Activated CD8-positive, alpha-beta memory T cell treated with anti-CD3 and anti-CD28 coated beads for 36 hours (primary cell): ENCODE measurements around the gene OR6C74. TPM values are rescaled to one million over a fixed set of nuclear protein-coding genes. Genes with fewer than 3 reads are reported as not detected.

ENCODE experiments used
- CTCF ChIA-PET: fragments of 350-600 bp; sonication (Branson Sonifier 250); formaldehyde crosslinking; loops from one replicate; lab custom pipeline; 2021; ENCODE audit warnings: antibody characterized with exemption; lab: Charles Lee
- POLR2A ChIA-PET: fragments of 350-600 bp; sonication (Branson Sonifier 250); formaldehyde crosslinking; loops from one replicate; lab custom pipeline; 2021; ENCODE audit warnings: antibody characterized with exemption; lab: Charles Lee
- total RNA-seq, 2 experiments: library from RNA; stranded (reverse); gene quantifications; one replicate each; pipeline ENCODE4 v1.2.3, GENCODE V29; 2021

OR6C74 gene
- total RNA-seq, result not detected

DNA sequence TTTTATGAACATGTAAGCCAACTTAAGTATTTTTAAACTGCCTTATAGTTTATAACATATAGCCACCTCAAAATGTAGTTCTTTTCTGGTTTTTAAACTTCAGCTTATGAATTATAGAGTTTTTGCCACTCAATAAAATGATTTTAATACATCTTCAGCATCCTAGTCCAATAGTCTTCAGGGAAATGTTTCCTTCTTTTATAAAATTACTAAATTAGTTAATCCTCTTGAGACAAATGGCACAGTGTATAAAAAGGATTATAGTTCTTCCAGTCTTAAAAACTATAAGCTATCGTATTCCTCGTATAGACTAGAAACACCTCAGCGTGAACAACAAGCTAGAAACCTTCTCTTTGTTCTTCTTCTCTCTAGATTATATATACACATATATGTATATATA lies at the start of gene OR6C74:
Gene OR6C74, plus strand, starts transcription at position 301 of the 400 bp plus-strand sequence. CDS start 2,679 bp downstream, outside the sequence.
- POLR2A ChIA-PET, result no interaction called here

DNA sequence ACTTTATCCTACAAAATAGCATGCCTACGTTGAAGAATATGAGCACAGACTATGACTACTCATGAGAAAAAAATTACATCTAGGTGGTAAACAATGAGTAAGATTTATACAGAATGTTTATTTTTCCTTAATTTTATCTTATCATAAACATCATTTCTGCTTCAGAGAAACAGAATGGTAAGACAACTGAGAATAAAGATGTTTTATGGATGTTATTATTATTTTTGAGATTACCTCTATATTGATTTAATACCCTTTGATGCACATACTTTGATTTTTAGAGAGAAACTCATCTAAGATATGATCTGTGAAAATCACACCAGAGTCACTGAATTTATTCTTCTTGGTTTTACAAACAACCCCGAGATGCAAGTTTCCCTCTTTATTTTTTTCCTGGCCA lies 23.7 kb upstream of the OR6C74 start, which contains the start of gene OR10A7:
Gene OR10A7, plus strand, starts transcription at position 301 of the 400 bp plus-strand sequence. Its CDS starts 0 bp downstream, at position 301.
- ChIA-PET CTCF (no interaction called here), POLR2A (no interaction called here)

More for the DNA sequence above, at the start of gene OR6C74:
- CTCF ChIA-PET, result no interaction called here

DNA sequence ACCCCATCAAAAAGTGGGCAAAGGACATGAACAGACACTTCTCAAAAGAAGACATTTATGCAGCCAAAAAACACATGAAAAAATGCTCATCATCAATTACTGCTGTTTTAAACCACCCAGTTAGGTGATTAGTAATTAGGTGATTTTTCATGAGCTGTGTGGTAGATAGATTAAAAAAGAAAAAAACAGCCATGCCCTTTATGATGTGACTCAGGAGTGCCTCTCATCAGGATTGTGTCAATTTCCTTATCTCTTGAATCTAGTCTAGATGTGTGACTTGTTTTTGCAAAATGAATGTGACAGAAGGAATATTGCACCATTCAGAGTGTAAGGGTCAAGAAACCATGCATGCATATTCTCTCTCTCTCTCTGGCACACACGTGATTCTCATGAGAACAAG lies 17.9 kb upstream of the OR6C74 start:
- POLR2A ChIA-PET, result no interaction called here

DNA sequence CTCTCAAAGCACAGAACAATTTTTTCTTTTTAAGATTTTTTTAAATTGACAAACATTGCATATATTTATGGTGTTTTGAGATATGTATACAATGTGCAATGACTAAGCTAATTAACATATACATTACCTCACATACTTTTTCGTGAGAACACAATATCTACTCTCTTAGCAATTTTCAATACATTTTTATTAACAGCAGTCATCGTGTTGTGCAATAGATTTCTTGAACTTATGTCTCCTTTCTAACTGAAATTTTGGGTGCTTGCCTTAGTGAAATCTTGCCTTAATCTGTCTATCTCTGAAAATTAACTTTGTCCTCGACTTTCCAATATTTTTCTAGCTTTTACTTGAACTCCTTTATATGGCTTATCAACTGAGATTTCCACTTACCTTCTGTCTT lies 16.8 kb upstream of the OR6C74 start:
- CTCF ChIA-PET, result no interaction called here

More for the DNA sequence above, 17.9 kb upstream of the OR6C74 start:
- CTCF ChIA-PET, result no interaction called here

DNA sequence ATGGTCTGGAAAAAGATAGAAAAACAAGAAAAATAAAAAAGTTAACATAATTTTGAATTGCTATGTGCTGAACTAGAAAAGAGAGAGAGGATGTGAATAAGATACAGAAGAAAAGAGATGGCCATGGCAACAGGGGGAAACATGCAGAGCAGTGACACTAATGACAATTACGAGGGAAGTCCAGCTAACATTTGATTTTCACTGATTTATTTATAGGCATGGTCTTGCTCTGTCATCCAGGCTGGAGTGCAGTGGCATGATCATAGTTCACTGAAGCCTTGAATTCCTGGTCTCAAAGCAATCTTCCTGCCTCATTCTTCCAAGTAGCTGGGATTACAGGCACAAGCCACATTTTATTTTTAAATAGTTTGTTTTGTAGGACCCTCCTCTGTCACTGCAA lies 1.8 kb downstream of the OR6C74 start:
- ChIA-PET POLR2A (no interaction called here), CTCF (no interaction called here)

More for the DNA sequence above, 16.8 kb upstream of the OR6C74 start:
- POLR2A ChIA-PET, result interaction anchor here (0.6 kb wide), 1 partner anchor 386 kb away, joined by 4 read pairs; no protein-coding TSS in a partner anchor

DNA sequence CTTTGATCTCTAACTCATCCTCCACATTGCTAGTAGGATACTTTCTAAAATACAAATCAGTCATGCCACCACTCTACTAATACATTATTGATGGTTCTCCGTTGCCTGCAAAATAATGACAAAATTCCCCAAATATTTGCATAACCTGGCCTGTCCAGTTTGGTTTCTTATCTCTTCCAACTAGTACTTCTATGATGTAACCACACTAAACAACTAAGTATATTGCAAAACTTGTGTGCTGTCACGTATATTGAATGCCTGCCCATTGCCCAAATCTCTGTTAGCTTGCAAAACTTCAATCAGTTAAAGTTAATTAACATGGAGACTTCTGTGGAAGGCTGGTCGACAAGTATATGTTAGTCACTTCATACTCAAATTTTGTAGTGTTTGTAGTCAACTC lies 6.5 kb downstream of the OR6C74 start:
- POLR2A ChIA-PET, result no interaction called here
- CTCF ChIA-PET, result no interaction called here

DNA sequence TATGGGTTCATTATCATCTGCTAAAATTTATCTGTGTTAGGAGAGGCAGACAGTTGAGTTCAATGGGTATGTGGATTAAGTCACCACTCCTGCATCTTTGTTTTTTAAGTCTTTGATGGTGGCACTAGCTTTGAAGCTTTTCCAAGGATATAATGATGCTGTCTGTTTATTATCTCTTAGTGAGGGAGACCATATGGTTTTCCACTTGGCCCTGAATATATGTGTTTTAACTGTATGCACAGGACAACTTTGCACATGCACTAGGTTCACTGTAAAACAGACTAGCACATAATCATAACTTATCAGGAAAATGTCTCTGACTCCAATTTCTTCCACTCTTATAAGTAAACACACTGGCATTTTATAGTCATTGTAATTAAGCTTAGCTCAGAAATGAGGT lies 8.9 kb downstream of the OR6C74 start:
- ChIA-PET CTCF (no interaction called here), POLR2A (no interaction called here)

DNA sequence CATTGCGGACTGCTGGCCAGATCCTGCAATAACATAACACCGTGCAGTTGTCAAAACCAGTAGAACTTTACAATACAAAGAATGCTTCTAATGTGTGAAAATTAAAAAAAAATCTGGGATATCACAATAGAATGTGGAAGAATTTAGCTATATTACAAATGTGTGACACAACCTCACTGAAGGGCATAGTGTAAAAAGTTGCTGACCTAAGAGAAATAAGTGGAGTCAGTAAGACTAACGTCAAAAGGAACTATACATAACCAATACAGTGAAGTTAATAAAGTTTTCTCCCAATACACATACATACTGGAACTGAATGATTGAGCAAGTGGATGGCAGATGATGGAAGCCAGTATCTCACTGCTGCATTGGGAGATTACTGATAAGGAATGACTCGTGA lies 12.4 kb downstream of the OR6C74 start:
- CTCF ChIA-PET, result no interaction called here
- POLR2A ChIA-PET, result no interaction called here

DNA sequence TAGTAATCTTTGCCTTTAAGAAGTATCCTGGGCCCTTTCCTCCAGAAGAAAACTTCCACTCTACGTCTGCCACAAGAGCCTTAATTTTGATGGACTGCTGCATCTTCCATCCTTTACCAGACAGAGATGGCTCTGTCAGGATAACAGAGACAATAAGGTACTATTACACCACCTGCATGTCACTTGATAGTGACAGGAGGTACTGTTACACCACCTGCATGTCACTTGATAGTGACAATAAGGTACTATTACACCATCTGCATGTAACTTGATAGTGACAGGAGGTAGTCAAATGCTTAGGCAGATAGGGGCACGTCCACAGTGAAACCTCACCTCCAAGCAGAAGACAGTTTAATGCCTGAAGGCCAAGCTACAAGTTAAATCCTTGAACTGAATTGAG lies 13.9 kb downstream of the OR6C74 start:
- ChIA-PET POLR2A (no interaction called here), CTCF (no interaction called here)

DNA sequence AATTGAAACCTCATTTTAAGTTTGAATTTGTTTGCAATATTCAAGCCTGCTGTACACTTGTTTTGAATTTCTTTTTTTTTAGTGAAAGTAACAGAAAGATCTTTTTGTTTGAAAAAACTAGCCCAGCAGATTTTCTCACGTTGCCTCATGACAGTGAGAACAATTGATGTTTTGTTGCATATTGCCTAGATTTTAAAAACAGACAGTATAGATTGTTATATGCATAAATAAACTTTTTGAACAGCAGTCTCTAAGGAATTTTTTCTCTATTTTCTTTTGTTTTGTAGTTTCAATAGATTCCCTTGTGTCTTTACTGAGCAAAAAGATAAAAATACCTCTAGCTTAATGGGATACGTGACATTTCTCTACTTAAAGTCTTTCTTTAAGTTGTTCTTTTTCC lies 36.6 kb downstream of the OR6C74 start:
- CTCF ChIA-PET, result no interaction called here
- POLR2A ChIA-PET, result no interaction called here

DNA sequence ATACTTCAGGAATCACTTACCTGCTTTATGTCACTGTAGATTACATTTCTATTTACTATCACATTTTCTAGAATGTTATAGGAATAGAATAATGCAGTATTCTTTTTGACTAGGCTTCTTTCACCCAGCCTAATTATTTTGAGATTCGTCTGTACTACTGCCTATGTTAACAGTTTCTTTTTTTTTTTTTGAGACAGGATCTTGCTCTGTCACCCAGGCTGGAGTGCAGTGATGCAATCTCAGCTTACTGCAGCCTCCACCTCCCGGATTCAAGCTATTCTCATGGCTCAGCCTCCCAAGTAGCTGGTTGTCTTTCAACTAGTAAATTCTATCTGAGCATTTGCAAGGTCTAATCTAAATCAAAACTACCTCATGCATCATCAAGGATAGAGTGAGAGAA lies 45.6 kb downstream of the OR6C74 start:
- CTCF ChIA-PET, result no interaction called here

More for the DNA sequence above, 45.6 kb downstream of the OR6C74 start:
- POLR2A ChIA-PET, result no interaction called here

Other genes with a start within 250 kb of the OR6C74 start
- not detected for gene NEUROD4, start 224.6 kb upstream of the OR6C74 start, total RNA-seq
- not detected for gene OR9K2, start 118.2 kb upstream of the OR6C74 start, total RNA-seq
- not detected for gene OR10A7, start 23.6 kb upstream of the OR6C74 start, total RNA-seq
- not detected for gene OR6C6, start 52.0 kb downstream of the OR6C74 start, total RNA-seq
- not detected for gene OR6C1, start 69.7 kb downstream of the OR6C74 start, total RNA-seq
- not detected for gene OR6C3, start 86.1 kb downstream of the OR6C74 start, total RNA-seq
- not detected for gene OR6C75, start 118.4 kb downstream of the OR6C74 start, total RNA-seq
- not detected for gene OR6C65, start 155.9 kb downstream of the OR6C74 start, total RNA-seq
- not detected for gene OR6C76, start 181.6 kb downstream of the OR6C74 start, total RNA-seq
- gene OR6C2, start 199.5 kb downstream of the OR6C74 start, total RNA-seq, result not detected
- not detected for gene OR6C70, start 225.5 kb downstream of the OR6C74 start, total RNA-seq
- gene OR6C68, start 247.8 kb downstream of the OR6C74 start, total RNA-seq, result not detected